ENCODE data around the gene ZFY. TPM values are rescaled to one million over a fixed set of nuclear protein-coding genes. Genes with fewer than 3 reads are reported as not detected.

The ZFY gene
- total and polyA plus RNA-seq, 4 donors, result 2.6 to 15.4 TPM; not detected in 2

GRCh38 chrY:2896050-2896449 lies 39.1 kb upstream of the ZFY start:
- H3K4me3 ChIP-seq (ENCODE audit: low read depth in 1 of 3, low read length in 3 of 3), result no peak overlapping the region
- 88% methylated on average over 2 of the region's 2 CpGs for WGBS
- H3K9ac ChIP-seq (ENCODE audit: low read depth in 1 of 2, low read length in 2 of 2), result no peak overlapping the region
- no peaks in the 10 kb centered on the region for H3K9me3 ChIP-seq (ENCODE audit: control insufficient read depth in 4 of 4, low read length in 3 of 4)
- H3K36me3 ChIP-seq (ENCODE audit: control insufficient read depth in 4 of 4, insufficient read depth in 3 of 4, low read depth in 1 of 4, low read length in 3 of 4), result no peaks in the 10 kb centered on the region
- H3K27ac ChIP-seq (ENCODE audit: low read depth in 1 of 2, low read length in 2 of 2), result no peak overlapping the region
- no peaks in the 10 kb centered on the region for H3K27me3 ChIP-seq (ENCODE audit: control insufficient read depth in 4 of 4, insufficient read depth in 4 of 4, low read length in 3 of 4)
- TF ChIP-seq TAF1 (conservative IDR thresholded peaks at IDR 0.05) (no peak), REST (IDR thresholded peaks at IDR 0.05) (no peak), GABPA (IDR thresholded peaks at IDR 0.05 in 1 of 2, conservative IDR thresholded peaks at IDR 0.05 in 1 of 2) (no peak), HNF4A (conservative IDR thresholded peaks at IDR 0.05) (no peak), SP1 (IDR thresholded peaks at IDR 0.05) (no peak)
- H3K4me1 ChIP-seq (ENCODE audit: control insufficient read depth in 4 of 4, insufficient read depth in 4 of 4, low read length in 3 of 4), result no peaks in the 10 kb centered on the region
- DNase-seq (ENCODE audit: low spot score), result no peak

- no peak overlapping the region for H3K9ac ChIP-seq (ENCODE audit: low read depth in 1 of 2, low read length in 2 of 2)
- H3K4me3 ChIP-seq (ENCODE audit: low read depth in 1 of 3, low read length in 3 of 3), result no peak overlapping the region
- no peak for DNase-seq (ENCODE audit: low spot score)
- H3K27ac ChIP-seq (ENCODE audit: low read depth in 1 of 2, low read length in 2 of 2), result no peak overlapping the region
- no peaks in the 10 kb centered on the region for H3K36me3 ChIP-seq (ENCODE audit: control insufficient read depth in 4 of 4, insufficient read depth in 3 of 4, low read depth in 1 of 4, low read length in 3 of 4)
- H3K9me3 ChIP-seq (ENCODE audit: control insufficient read depth in 4 of 4, low read length in 3 of 4), result no peaks in the 10 kb centered on the region
- TF ChIP-seq ATF3 (IDR thresholded peaks at IDR 0.05) (no peak), RXRA (IDR thresholded peaks at IDR 0.05) (no peak), RAD21 (IDR thresholded peaks at IDR 0.05) (no peak)
- H3K4me1 ChIP-seq (ENCODE audit: control insufficient read depth in 4 of 4, insufficient read depth in 4 of 4, low read length in 3 of 4), result no peaks in the 10 kb centered on the region
- H3K27me3 ChIP-seq (ENCODE audit: control insufficient read depth in 4 of 4, insufficient read depth in 4 of 4, low read length in 3 of 4), result no peaks in the 10 kb centered on the region
- 69% methylated on average over 1 of the region's 1 CpG for WGBS
Measured at GRCh38 chrY:2907356-2907755, 27.8 kb upstream of the ZFY start.

- Histone ChIP-seq H3K9me3 (ENCODE audit: control insufficient read depth in 4 of 4, low read length in 3 of 4) (no peaks in the 10 kb centered on the region), H3K4me1 (ENCODE audit: control insufficient read depth in 4 of 4, insufficient read depth in 4 of 4, low read length in 3 of 4) (no peaks in the 10 kb centered on the region), H3K9ac (ENCODE audit: low read depth in 1 of 2, low read length in 2 of 2) (no peak overlapping the region), H3K4me3 (ENCODE audit: low read depth in 1 of 3, low read length in 3 of 3) (no peak overlapping the region), H3K27ac (ENCODE audit: low read depth in 1 of 2, low read length in 2 of 2) (no peak overlapping the region), H3K36me3 (ENCODE audit: control insufficient read depth in 4 of 4, insufficient read depth in 3 of 4, low read depth in 1 of 4, low read length in 3 of 4) (no peaks in the 10 kb centered on the region), H3K27me3 (ENCODE audit: control insufficient read depth in 4 of 4, insufficient read depth in 4 of 4, low read length in 3 of 4) (no peaks in the 10 kb centered on the region)
- DNase-seq (ENCODE audit: low spot score), result no peak
- TF ChIP-seq RAD21 (IDR thresholded peaks at IDR 0.05), result peak in 1 of 2 donors; percentile 67
- no peak for TF ChIP-seq EGR1 (IDR thresholded peaks at IDR 0.05; ENCODE audit: low read depth in 2 of 2)
- TF ChIP-seq JUND (IDR thresholded peaks at IDR 0.05), result peak in 1 of 2 donors; percentile 49
Measured at GRCh38 chrY:2913066-2913815, 21.9 kb upstream of the ZFY start.

Data from liver (tissue), 9 donors.